Pulmonary artery endothelial cell (primary cell): ENCODE data around the gene RPL36A. TPM values are rescaled to one million over a fixed set of nuclear protein-coding genes. Genes with fewer than 3 reads are reported as not detected.

Experiments used
- DNase-seq: peaks from one replicate; pipeline ENCODE4 v3.0.0-alpha.2; 2011; ENCODE audit warnings: low read depth, low spot score
- total RNA-seq: library from RNA; depleted of rRNA; stranded (reverse); fragments of >200 nt; gene quantifications from 2 replicates; pipeline ENCODE4 v1.2.3, GENCODE V29; 2014

RPL36A gene
- total RNA-seq, 1 donor from 2014 or later: 865 TPM

- no peak for DNase-seq
These were observed 2.9 kb downstream of the RPL36A start for GRCh38 chrX:101393530-101394305.

GRCh38 chrX:101394372-101394771 is 3.6 kb downstream of the RPL36A start:
- no peak for DNase-seq

- no peak for DNase-seq
These were observed 5.0 kb downstream of the RPL36A start for GRCh38 chrX:101395789-101396188.

GRCh38 chrX:101397779-101398178 is 7.0 kb downstream of the RPL36A start:
- DNase-seq: no peak

- no peak for DNase-seq
These were observed 7.9 kb downstream of the RPL36A start for GRCh38 chrX:101398694-101399093.

- no peak for DNase-seq
These were observed 9.0 kb downstream of the RPL36A start for GRCh38 chrX:101399825-101400224.

- no peak for DNase-seq
These were observed 16.4 kb downstream of the RPL36A start for GRCh38 chrX:101407167-101407747.

- peak; percentile 94 for DNase-seq
These were observed 17.1 kb downstream of the RPL36A start, which contains the start of the genes GLA and HNRNPH2 for GRCh38 chrX:101407748-101408531. GLA (minus strand) TSS chrX:101407925; CDS start chrX:101407903, 22 bp downstream. HNRNPH2 (plus strand) TSS chrX:101408222; CDS start chrX:101411989, 3,767 bp downstream.

GRCh38 chrX:101408532-101408841 is 17.7 kb downstream of the RPL36A start:
- no peak for DNase-seq

GRCh38 chrX:101409043-101409442 is 18.2 kb downstream of the RPL36A start:
- no peak for DNase-seq

GRCh38 chrX:101410461-101410860 is 19.6 kb downstream of the RPL36A start:
- no peak for DNase-seq

- DNase-seq: no peak
These were observed 21.2 kb downstream of the RPL36A start for GRCh38 chrX:101411984-101412383.

GRCh38 chrX:101415180-101416145 is 24.7 kb downstream of the RPL36A start:
- peak; percentile 52 for DNase-seq

- no peak for DNase-seq
These were observed 25.9 kb downstream of the RPL36A start for GRCh38 chrX:101416691-101417090.

GRCh38 chrX:101417190-101417589 is 26.4 kb downstream of the RPL36A start:
- no peak for DNase-seq

- no peak for DNase-seq
These were observed 27.4 kb downstream of the RPL36A start for GRCh38 chrX:101417981-101418841.

GRCh38 chrX:101419489-101419888 is 28.7 kb downstream of the RPL36A start:
- DNase-seq: no peak

GRCh38 chrX:101427954-101428353 is 37.1 kb downstream of the RPL36A start:
- no peak for DNase-seq

GRCh38 chrX:101429934-101430333 is 39.1 kb downstream of the RPL36A start:
- no peak for DNase-seq

- no peak for DNase-seq
These were observed 39.8 kb downstream of the RPL36A start for GRCh38 chrX:101430457-101431078.
